Body of pancreas (tissue), 4 donors: ENCODE data around the gene GINS2. TPM values are rescaled to one million over a fixed set of nuclear protein-coding genes. Genes with fewer than 3 reads are reported as not detected.

Source experiments
- ATAC-seq: fragments of 150-250 bp; one replicate; pipeline ENCODE4 v1.9.1; 2016
- DNase-seq, 4 donors: peaks; one replicate each; pipeline ENCODE4 v3.0.0-alpha.2; 2019
- H3K27ac ChIP-seq, 4 donors: fragments of 200-600 bp; sonication (generic); 1 replicate in 3 of 4; 2 replicates in 1 of 4; pipeline versions ENCODE4 v1.5.1 to v1.6.1; 2016 to 2019; ENCODE audit warnings: mild to moderate bottlenecking in 1 of 4, mixed read lengths in 1 of 4, moderate library complexity in 1 of 4
- H3K27me3 ChIP-seq, 2 donors: fragments of 200-600 bp; sonication (generic); one replicate each; pipeline ENCODE4 v1.6.0; 2016; ENCODE audit warnings: mild to moderate bottlenecking in 1 of 2
- H3K36me3 ChIP-seq, 2 donors: fragments of 200-600 bp; sonication (generic); replicated peaks in 1 of 2; 2 replicates each; pipeline ENCODE4 v1.5.1; 2016; ENCODE audit warnings: low read depth in 2 of 2; ENCODE audit not compliant: insufficient read depth in 1 of 2
- H3K4me1 ChIP-seq: fragments of 200-600 bp; sonication (generic); one replicate; pipeline ENCODE4 v1.6.0; 2016
- H3K4me3 ChIP-seq, 2 donors: fragments of 200-600 bp; sonication (generic); 1 replicate in 1 of 2; 2 replicates in 1 of 2; pipeline ENCODE4 v1.5.1; 2016 to 2019
- H3K9me3 ChIP-seq, 3 donors: fragments of 200-600 bp; sonication (generic); 1 replicate in 2 of 3; 2 replicates in 1 of 3; pipeline ENCODE4 v1.5.1; 2016
- POLR2A ChIP-seq, 3 donors: fragments of 450-650 bp; IDR thresholded peaks; one replicate each; pipeline ENCODE4 v1.6.1; 2016; ENCODE audit warnings: antibody characterized with exemption in 3 of 3, mild to moderate bottlenecking in 2 of 3
- WGBS, 2 donors: methylation state at CpG; one replicate each; pipeline ENCODE4 v1.1.5; 2017; 5-methylcytosine and 5-hydroxymethylcytosine counted together
- intact Hi-C: fragments of 100-400 bp; cut with DNase I; formaldehyde crosslinking; loops from one replicate; pipeline ENCODE4 v1.15.1; 2023
- total RNA-seq, 2 donors: library from RNA; depleted of rRNA; stranded (reverse); fragments of >200 nt; gene quantifications; one replicate each; pipeline ENCODE4 v1.1.0, GENCODE V29; 2016
- TF ChIP-seq, protein P1 (sequence below), 7 experiments: fragments of 450-650 bp in 4 of 7; fragments of 200-600 bp in 3 of 7; sonication (generic) in 3 of 7; IDR thresholded peaks; one replicate each; pipeline ENCODE4 v1.5.1; 2016 to 2019; ENCODE audit warnings: antibody characterized with exemption in 7 of 7

The GINS2 gene
- total RNA-seq, 2 donors from 2014 or later: 0.26 to 0.33 TPM

DNA sequence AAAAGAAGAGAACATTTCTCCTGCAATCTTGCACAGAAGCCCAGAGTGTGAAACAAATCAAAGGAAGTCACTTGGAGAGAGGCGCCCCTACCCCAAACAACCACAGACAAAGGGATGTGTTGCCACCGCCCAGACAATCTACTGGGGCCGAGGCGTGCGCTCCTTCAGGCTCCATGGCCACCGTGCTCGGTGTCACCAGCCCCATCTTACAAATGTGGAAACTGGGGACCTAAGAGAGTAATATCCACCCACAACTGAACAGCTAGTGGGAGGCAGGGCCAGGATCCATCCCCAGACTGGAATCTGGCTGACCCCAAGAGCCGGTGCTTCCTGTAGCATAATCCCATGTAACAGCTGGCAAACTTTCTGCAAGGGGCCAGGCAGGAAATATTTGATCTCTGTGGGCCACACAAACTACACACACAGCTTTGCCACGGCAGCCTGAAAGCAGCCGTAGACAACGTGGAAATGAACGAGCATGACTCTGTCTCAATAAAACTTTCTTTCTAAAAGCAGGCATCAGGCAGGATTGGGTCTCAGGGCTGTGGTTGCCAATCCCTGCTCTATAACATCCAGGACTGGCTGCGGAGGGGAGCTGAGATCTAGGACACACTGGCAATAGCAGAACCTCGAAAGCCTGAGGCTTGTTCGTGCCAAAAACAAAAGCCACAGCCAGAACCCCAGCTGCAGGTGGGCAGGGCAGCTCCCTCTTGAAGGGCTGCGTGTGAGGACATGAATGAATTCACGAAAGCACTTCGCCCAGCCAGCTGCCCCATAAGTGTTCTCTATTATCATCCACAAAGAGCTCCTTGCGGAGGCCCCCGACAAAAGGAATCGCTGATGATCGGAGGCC lies 26.6 kb upstream of the GINS2 start:
- intact Hi-C loops: loop anchor here (10.0 kb wide), 2 partner anchors 291 to 441 kb away; no protein-coding TSS in a partner anchor
- ATAC-seq (no peak), DNase-seq (no peak)
- H3K36me3 ChIP-seq: no peaks in the 10 kb centered on the region
- no peak overlapping the region for H3K27ac ChIP-seq
- H3K9me3 ChIP-seq: peaks cover 0 to 5% (median 0%) of the 10 kb centered on the region in 3 donors
- no peaks in the 10 kb centered on the region for H3K4me1 ChIP-seq
- no peak for TF ChIP-seq POLR2A (IDR thresholded peaks at IDR 0.05)
- TF ChIP-seq, protein P1, sequence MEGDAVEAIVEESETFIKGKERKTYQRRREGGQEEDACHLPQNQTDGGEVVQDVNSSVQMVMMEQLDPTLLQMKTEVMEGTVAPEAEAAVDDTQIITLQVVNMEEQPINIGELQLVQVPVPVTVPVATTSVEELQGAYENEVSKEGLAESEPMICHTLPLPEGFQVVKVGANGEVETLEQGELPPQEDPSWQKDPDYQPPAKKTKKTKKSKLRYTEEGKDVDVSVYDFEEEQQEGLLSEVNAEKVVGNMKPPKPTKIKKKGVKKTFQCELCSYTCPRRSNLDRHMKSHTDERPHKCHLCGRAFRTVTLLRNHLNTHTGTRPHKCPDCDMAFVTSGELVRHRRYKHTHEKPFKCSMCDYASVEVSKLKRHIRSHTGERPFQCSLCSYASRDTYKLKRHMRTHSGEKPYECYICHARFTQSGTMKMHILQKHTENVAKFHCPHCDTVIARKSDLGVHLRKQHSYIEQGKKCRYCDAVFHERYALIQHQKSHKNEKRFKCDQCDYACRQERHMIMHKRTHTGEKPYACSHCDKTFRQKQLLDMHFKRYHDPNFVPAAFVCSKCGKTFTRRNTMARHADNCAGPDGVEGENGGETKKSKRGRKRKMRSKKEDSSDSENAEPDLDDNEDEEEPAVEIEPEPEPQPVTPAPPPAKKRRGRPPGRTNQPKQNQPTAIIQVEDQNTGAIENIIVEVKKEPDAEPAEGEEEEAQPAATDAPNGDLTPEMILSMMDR (IDR thresholded peaks at IDR 0.05): no peak
- WGBS, 2 donors: 65 to 87% methylated on average over 19 to 22 of the region's 22 CpGs
- no peaks in the 10 kb centered on the region for H3K27me3 ChIP-seq
- no peak overlapping the region for H3K4me3 ChIP-seq

DNA sequence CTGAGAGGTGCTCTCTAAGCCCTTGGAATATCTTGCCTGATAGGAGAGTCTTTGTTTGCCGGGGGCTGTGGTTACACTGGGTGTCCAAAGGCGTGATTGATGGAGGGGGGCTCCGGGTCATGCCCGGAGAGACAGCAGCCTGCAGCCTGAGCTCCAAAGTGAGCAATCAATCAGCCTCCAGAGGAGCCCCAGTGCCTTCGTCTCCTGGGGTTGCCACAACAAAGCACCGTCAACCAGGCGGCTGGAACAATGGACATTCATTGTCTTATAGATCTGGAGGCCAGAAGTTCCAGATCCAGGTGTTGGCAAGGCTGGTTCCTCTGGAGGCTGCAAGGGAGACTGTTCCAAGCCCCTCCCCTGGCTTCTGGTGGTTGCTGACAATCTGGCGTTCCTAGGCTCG lies 24.0 kb upstream of the GINS2 start:
- H3K27ac ChIP-seq: no peak overlapping the region
- H3K9me3 ChIP-seq: peaks cover 0 to 5% (median 0%) of the 10 kb centered on the region in 3 donors
- ATAC-seq (no peak), DNase-seq (no peak)
- WGBS, 2 donors: 51 to 53% methylated on average over 6 to 9 of the region's 9 CpGs
- H3K4me1 ChIP-seq: no peaks in the 10 kb centered on the region
- H3K27me3 ChIP-seq: no peaks in the 10 kb centered on the region
- intact Hi-C loops: loop anchor here (10.0 kb wide), 2 partner anchors 288 to 438 kb away; no protein-coding TSS in a partner anchor
- no peak overlapping the region for H3K4me3 ChIP-seq
- no peak for TF ChIP-seq POLR2A (IDR thresholded peaks at IDR 0.05)
- TF ChIP-seq, protein P1 (IDR thresholded peaks at IDR 0.05): no peak
- H3K36me3 ChIP-seq: no peaks in the 10 kb centered on the region

DNA sequence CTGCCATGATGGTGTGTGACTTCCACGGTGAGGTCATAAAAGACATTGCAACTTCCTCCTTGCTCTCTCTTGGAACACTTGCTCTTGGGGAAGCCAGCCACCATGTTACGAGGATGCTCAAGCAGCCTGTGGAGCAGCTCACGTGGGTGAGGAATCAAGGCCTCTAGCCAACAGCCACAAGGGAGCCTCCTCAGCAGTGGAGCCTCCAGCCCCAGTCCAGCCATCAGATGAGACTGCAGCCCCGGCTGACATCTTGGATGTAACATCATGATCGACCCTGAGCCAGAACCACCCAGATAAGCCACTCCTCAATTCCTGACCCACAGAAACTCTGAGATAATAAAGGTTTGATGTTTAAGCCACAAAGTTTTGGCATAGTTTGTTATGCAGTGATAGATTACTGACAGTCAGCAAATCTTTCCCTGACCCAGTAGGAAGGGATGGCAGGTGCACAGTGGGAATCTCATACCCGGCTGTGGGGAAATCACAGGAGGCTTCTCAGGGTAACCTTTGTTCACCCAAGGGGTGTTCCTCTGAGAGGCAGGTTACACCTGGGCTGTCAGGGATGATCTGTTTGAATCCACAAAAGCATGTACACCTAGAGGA lies 23.3 kb upstream of the GINS2 start:
- Histone ChIP-seq H3K27ac (no peak overlapping the region), H3K27me3 (no peaks in the 10 kb centered on the region), H3K36me3 (no peaks in the 10 kb centered on the region), H3K4me1 (no peaks in the 10 kb centered on the region), H3K4me3 (no peak overlapping the region), H3K9me3 (peaks cover 0 to 5% (median 0%) of the 10 kb centered on the region in 3 donors)
- no peak for ATAC-seq
- 95 to 100% methylated on average over 1 to 6 of the region's 6 CpGs for WGBS, 2 donors
- no peak for TF ChIP-seq POLR2A (IDR thresholded peaks at IDR 0.05)
- TF ChIP-seq, protein P1 (IDR thresholded peaks at IDR 0.05): no peak
- DNase-seq: no peak
- intact Hi-C loops: loop anchor here (10.0 kb wide), 2 partner anchors 287 to 437 kb away; no protein-coding TSS in a partner anchor

DNA sequence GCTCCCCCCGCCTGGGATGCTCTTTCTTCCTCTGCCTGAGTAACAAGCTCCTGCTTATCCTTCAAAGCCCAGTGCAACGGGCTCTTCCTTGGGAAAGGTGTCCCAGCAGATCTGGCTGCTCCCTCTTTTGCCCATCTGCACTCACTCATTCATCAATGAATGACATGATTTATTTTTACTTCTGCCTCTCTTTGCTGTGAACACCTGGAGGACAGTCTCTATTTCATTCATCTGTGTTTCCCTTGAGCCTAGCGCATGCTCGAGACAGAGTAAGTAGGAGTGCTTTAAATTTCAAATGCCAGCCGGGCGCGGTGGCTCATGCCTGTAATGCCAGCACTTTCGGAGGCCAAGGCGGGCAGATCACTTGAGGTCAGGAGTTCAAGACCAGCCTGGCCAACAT lies 22.0 kb upstream of the GINS2 start:
- H3K4me3 ChIP-seq: no peak overlapping the region
- DNase-seq (no peak), ATAC-seq (no peak)
- H3K27ac ChIP-seq: no peak overlapping the region
- no peaks in the 10 kb centered on the region for H3K27me3 ChIP-seq
- H3K4me1 ChIP-seq: no peaks in the 10 kb centered on the region
- H3K9me3 ChIP-seq: peaks cover 0 to 5% (median 0%) of the 10 kb centered on the region in 3 donors
- intact Hi-C loops: loop anchor here (10.0 kb wide), 2 partner anchors 286 to 436 kb away; no protein-coding TSS in a partner anchor
- WGBS, 2 donors: 90 to 94% methylated on average over 9 of the region's 9 CpGs
- H3K36me3 ChIP-seq: no peaks in the 10 kb centered on the region
- TF ChIP-seq, protein P1 (IDR thresholded peaks at IDR 0.05): no peak
- no peak for TF ChIP-seq POLR2A (IDR thresholded peaks at IDR 0.05)
